ENCODE measurements around the gene SYT11.
"Not testable (repeated sequence)": the region's sequence is repeated elsewhere in the genome, so short reads cannot be mapped to it uniquely, and the experiment has no call there.

Gene SYT11

GRCh38 chr1:155893389-155894142 lies 34.2 kb downstream of the SYT11 start:
- DNase-seq (ENCODE audit: low read depth) = no peak
- H3K4me3 ChIP-seq (ENCODE audit: low read depth, low read length) = no peak overlapping the region
- TF ChIP-seq CTCF (IDR thresholded peaks at IDR 0.05; ENCODE audit: low read depth, low read length, missing control alignments) = no peak
- in situ Hi-C loops (cut with HindIII; ENCODE audit: low sequenced_read_pairs) = no loop called here

- in situ Hi-C loops (cut with HindIII; ENCODE audit: low sequenced_read_pairs); DNase-seq (ENCODE audit: low read depth); H3K4me3 ChIP-seq (ENCODE audit: low read depth, low read length): not testable (repeated sequence)
Observed at GRCh38 chr1:155895617-155896016, 36.2 kb downstream of the SYT11 start.

- in situ Hi-C loops (cut with HindIII; ENCODE audit: low sequenced_read_pairs); H3K4me3 ChIP-seq (ENCODE audit: low read depth, low read length); DNase-seq (ENCODE audit: low read depth): not testable (repeated sequence)
Observed at GRCh38 chr1:155896476-155896875, 37.1 kb downstream of the SYT11 start.

- DNase-seq (ENCODE audit: low read depth) = no peak
- H3K4me3 ChIP-seq (ENCODE audit: low read depth, low read length) = no peak overlapping the region
- in situ Hi-C loops (cut with HindIII; ENCODE audit: low sequenced_read_pairs) = no loop called here
- TF ChIP-seq CTCF (IDR thresholded peaks at IDR 0.05; ENCODE audit: low read depth, low read length, missing control alignments) = no peak
Observed at GRCh38 chr1:155897746-155898145, 38.4 kb downstream of the SYT11 start.

GRCh38 chr1:155898888-155899287 lies 39.5 kb downstream of the SYT11 start:
- in situ Hi-C loops (cut with HindIII; ENCODE audit: low sequenced_read_pairs) = no loop called here
- TF ChIP-seq CTCF (IDR thresholded peaks at IDR 0.05; ENCODE audit: low read depth, low read length, missing control alignments) = no peak
- no peak for DNase-seq (ENCODE audit: low read depth)
- H3K4me3 ChIP-seq (ENCODE audit: low read depth, low read length) = no peak overlapping the region

GRCh38 chr1:155899683-155900082 lies 40.3 kb downstream of the SYT11 start:
- in situ Hi-C loops (cut with HindIII; ENCODE audit: low sequenced_read_pairs) = no loop called here
- TF ChIP-seq CTCF (IDR thresholded peaks at IDR 0.05; ENCODE audit: low read depth, low read length, missing control alignments) = no peak

GRCh38 chr1:155900161-155900560 lies 40.8 kb downstream of the SYT11 start:
- H3K4me3 ChIP-seq (ENCODE audit: low read depth, low read length) = no peak overlapping the region
- no peak for DNase-seq (ENCODE audit: low read depth)
- in situ Hi-C loops (cut with HindIII; ENCODE audit: low sequenced_read_pairs) = no loop called here
- no peak for TF ChIP-seq CTCF (IDR thresholded peaks at IDR 0.05; ENCODE audit: low read depth, low read length, missing control alignments)

More at GRCh38 chr1:155899683-155900082, 40.3 kb downstream of the SYT11 start:
- DNase-seq (ENCODE audit: low read depth) = no peak
- H3K4me3 ChIP-seq (ENCODE audit: low read depth, low read length) = no peak overlapping the region

All from astrocyte of the cerebellum (primary cell).